ENCODE measurements around the gene ELMO2.
A peak's percentile ranks its signal among the peaks of the same experiment; 100 is the strongest.

ELMO2 gene

DNA sequence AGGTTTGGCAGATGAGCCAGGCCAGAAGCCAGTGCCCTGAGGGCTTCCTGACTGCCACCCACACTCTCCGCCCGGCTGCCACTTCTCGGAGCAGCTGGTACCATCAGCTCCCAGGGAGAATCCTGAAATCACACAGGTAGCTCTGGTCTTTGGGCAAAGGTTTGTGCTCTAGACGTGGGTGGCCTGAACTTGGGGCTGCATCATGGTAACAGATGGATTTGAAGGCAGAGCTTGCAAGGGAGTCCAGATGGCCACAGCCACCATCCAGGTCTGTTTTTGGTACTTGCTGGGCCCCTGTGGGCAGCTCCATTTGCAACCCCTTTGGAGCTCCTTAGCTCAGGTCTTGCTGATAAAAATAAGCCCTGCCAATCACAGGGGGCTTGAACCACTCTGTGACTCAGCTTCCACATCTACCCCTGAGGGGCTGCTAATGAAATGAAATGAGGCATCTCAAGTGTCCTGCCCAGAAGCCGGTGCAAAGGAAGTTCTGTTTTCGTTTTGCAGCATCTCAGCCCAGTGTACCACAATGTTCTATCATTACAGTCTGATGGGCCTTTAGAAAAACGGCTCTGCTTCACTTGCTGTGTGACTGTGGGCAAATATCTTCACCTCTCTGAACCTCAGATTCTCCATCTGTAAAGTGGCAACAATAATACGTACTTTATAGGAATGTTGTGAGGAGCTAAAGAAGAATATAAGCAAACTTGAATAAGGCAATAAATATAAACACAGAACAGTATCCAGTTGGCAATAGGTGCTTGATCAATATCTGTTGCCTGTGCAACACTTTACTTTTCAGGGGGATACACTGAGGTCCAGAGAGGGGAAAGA lies 73.0 kb downstream of the ELMO2 start:
- TF ChIP-seq, protein P1, sequence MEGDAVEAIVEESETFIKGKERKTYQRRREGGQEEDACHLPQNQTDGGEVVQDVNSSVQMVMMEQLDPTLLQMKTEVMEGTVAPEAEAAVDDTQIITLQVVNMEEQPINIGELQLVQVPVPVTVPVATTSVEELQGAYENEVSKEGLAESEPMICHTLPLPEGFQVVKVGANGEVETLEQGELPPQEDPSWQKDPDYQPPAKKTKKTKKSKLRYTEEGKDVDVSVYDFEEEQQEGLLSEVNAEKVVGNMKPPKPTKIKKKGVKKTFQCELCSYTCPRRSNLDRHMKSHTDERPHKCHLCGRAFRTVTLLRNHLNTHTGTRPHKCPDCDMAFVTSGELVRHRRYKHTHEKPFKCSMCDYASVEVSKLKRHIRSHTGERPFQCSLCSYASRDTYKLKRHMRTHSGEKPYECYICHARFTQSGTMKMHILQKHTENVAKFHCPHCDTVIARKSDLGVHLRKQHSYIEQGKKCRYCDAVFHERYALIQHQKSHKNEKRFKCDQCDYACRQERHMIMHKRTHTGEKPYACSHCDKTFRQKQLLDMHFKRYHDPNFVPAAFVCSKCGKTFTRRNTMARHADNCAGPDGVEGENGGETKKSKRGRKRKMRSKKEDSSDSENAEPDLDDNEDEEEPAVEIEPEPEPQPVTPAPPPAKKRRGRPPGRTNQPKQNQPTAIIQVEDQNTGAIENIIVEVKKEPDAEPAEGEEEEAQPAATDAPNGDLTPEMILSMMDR (IDR thresholded peaks at IDR 0.05; ENCODE audit: low read depth, low read length) = no peak
- Histone ChIP-seq H3K36me3 (no peaks in the 10 kb centered on the region), H3K4me3 (ENCODE audit: low read depth, low read length) (no peak overlapping the region), H3K27ac (peak overlapping the region; percentile 92), H3K27me3 (ENCODE audit: insufficient read depth, low read depth, severe bottlenecking) (no peaks in the 10 kb centered on the region), H3K9me3 (ENCODE audit: severe bottlenecking) (no peaks in the 10 kb centered on the region)
- DNase-seq = no peak

DNA sequence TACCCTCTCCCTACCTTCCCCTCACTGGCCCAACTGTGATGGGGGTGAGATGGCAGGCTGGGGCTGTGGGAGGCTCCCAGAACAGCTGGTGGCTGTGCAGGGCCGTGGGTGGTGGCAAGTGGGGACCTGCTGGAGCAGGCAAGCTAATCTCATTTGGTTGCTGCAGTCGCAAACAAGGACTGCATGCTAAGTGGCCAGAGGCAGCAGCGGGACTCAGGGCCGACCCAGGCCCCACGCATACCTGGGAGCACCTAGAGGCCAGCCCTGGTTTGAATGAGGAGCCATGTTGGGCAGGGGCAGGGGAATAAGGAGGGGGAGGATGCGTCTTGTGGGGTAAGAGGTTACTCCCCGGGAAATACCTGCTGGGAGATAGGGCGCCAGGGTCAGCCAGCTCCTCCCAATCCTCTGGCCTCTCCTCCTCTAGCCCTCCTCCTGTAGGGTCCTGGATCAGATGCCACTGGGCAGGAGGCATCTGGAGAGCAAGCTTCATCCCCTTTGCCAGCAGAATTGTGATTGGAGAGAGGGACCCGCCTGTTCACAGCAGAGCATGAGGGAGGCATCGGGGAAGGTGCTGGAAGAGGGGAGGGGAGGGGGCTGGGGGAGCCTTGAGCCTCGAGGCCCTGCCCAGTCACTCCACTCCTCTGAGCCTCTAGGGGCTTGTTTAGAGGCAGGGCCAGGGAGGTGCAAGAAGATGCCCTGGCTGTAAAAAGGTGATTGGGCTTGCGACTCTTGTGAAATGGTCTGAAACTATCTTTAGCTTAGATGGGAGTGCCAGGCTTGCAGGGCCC lies 73.8 kb downstream of the ELMO2 start:
- Histone ChIP-seq H3K36me3 (no peaks in the 10 kb centered on the region), H3K27ac (peak overlapping the region; percentile 92), H3K4me3 (ENCODE audit: low read depth, low read length) (no peak overlapping the region), H3K27me3 (ENCODE audit: insufficient read depth, low read depth, severe bottlenecking) (no peaks in the 10 kb centered on the region), H3K9me3 (ENCODE audit: severe bottlenecking) (no peaks in the 10 kb centered on the region)
- peak; percentile 85 for DNase-seq
- TF ChIP-seq, protein P1 (IDR thresholded peaks at IDR 0.05; ENCODE audit: low read depth, low read length) = no peak

DNA sequence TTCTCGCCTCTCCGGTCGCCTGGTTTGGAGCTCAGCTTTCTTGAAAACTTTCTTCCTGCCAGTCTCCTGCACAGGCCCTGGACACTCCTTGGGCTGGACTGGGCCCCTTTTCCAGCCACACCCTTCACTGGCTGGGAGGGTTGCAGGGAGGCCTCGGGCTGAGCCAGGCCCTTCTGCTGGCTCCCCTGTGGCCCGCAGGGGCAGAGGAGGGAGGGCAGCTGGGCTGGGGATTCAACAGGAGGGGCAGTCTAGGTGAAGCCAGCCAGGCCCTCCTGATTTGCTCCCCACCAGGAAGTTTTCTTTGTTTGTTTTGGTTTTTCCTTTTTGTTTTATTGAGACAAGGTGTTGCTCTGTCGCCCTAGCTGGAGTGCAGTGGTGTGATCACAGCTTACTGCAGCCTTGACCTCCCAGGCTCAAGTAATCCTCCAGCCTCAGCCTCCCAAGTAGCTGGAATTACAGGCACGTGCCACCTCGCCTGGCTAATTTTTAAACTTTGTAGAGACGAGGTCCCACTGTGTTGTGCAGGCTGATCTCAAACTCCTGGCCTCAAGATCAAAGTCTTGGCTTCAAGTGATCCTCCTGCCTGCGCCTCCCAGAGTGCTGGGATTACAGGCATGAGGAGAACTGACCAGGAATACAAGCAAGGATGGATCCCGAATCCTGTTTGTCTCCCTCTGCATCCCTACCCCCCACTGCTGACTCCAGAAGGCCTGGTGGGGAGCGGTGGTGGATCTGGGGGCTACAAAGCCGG lies 74.6 kb downstream of the ELMO2 start:
- Histone ChIP-seq H3K27me3 (ENCODE audit: insufficient read depth, low read depth, severe bottlenecking) (no peaks in the 10 kb centered on the region), H3K36me3 (no peaks in the 10 kb centered on the region), H3K4me3 (ENCODE audit: low read depth, low read length) (no peak overlapping the region), H3K27ac (peak overlapping the region; percentile 92), H3K9me3 (ENCODE audit: severe bottlenecking) (no peaks in the 10 kb centered on the region)
- TF ChIP-seq, protein P1 (IDR thresholded peaks at IDR 0.05; ENCODE audit: low read depth, low read length) = no peak
- peak; percentile 43 for DNase-seq

DNA sequence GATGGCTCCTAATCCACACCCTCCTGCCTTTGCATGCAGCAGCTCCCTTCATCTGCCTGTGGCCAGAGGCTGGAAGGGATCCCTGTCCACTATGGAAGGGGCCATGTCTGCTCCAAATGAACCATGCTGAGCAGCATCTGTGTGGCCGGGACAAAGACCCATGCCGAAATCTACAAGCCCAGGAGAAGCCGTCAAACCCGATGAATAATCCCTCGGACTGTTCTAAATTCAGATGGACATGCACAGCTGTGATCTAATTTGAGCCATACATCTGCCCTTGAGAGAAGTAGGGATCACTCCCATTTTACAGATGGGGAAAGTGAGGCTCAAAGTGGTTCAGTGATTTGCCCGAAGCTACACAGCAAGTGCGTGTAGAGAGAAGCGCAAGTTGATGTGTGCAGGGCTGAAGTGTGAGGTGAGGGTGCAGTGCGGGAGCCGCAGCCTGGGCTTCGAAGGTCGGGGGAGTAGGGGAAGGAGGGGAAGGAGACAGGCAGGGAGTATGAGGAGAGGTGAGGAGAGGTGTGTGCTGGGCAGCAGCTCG lies 75.5 kb downstream of the ELMO2 start:
- Histone ChIP-seq H3K4me3 (ENCODE audit: low read depth, low read length) (no peak overlapping the region), H3K27ac (peak overlapping the region; percentile 92; the same call in 1 of the 2 replicates), H3K27me3 (ENCODE audit: insufficient read depth, low read depth, severe bottlenecking) (no peaks in the 10 kb centered on the region), H3K36me3 (no peaks in the 10 kb centered on the region), H3K9me3 (ENCODE audit: severe bottlenecking) (no peaks in the 10 kb centered on the region)
- DNase-seq = no peak
- TF ChIP-seq, protein P1 (IDR thresholded peaks at IDR 0.05; ENCODE audit: low read depth, low read length) = no peak

DNA sequence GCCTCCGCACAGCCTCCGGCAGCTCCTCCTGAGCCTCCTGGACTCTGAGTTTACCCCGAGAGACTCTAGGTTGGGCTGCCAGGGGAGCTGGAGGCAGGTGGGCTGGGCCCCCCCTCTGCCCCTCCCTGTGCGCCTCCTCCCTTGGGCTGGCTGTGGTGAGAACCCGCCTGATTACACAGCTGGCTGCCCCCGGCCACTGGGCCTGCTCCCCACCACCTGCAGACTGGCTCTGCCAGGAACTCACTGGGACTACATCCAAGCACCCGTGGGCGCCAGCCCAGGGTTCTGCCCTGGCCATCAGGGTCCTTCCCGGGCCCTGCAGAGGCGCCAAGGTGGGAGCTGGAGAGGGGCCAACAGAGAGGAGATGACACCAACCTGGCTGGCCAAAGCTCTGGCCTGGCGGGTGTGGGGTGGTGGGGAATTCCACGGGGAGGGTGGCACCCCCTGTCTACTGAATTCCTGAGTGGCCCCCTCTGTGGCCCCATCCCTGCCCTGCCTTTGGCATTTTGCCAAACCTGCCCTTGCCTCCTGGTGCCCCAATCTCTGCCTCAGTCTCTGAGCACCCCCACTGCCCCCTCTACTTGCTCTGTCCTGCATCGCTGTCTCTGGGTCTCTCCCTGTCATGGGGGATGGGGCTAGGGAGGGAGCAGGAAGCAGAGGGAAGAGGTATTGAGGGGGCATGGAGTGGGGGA lies 76.2 kb downstream of the ELMO2 start:
- peak overlapping the region; percentile 29; the same call in 1 of the 2 replicates for H3K27ac ChIP-seq
- H3K9me3 ChIP-seq (ENCODE audit: severe bottlenecking) = no peaks in the 10 kb centered on the region
- TF ChIP-seq, protein P1 (IDR thresholded peaks at IDR 0.05; ENCODE audit: low read depth, low read length) = no peak
- no peak overlapping the region for H3K4me3 ChIP-seq (ENCODE audit: low read depth, low read length)
- no peak for DNase-seq
- no peaks in the 10 kb centered on the region for H3K27me3 ChIP-seq (ENCODE audit: insufficient read depth, low read depth, severe bottlenecking)
- no peaks in the 10 kb centered on the region for H3K36me3 ChIP-seq

Measured in WERI-Rb-1 (cell line).